A549 treated with AZD9567 at 1 μM for 4 hours (cell line): ENCODE measurements around the gene SCIN. TPM values are rescaled to one million over a fixed set of nuclear protein-coding genes. Genes with fewer than 3 reads are reported as not detected.

Source experiments
- total RNA-seq: library from RNA; stranded (reverse); fragments of 200-300 nt; extraction: Qiagen RNA extraction; gene quantifications from 5 replicates; pipeline ENCODE4 v1.2.3, GENCODE V29; 2022; ENCODE audit not compliant: insufficient read depth

SCIN gene
- 0.24 to 0.33 TPM (median 0.31 TPM) in 4 of 5 replicates, not detected in the other for total RNA-seq

DNA sequence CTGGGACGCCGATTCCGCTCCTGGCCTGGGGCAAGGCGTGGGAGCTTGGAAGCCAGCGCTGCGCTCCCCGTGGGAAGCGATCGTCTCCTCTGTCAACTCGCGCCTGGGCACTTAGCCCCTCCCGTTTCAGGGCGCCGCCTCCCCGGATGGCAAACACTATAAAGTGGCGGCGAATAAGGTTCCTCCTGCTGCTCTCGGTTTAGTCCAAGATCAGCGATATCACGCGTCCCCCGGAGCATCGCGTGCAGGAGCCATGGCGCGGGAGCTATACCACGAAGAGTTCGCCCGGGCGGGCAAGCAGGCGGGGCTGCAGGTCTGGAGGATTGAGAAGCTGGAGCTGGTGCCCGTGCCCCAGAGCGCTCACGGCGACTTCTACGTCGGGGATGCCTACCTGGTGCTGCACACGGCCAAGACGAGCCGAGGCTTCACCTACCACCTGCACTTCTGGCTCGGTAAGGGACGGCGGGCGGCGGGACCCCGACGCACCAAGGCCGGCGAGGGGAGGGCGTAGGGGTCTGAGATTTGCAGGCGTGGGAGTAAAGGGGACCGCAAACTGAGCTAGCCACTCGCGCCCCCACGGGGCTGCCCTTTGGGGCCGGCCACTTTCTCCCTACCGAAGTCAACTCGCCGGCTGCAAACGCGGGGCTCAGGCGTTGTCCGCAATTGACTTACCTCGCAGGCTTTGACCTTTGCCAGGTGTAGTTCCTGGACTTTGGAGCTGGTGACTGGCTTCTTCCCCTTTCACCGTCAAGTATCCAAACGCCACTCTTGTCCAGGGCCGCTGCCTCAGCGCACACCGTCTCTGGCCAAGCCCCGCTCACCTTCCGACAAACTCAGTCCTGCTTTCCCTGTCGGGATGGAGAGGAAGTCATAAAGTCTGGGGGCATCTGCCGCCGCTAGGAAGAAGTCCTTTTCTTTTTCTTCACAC lies at the start of gene SCIN:
Gene SCIN (plus strand): TSS at position 187 of the 928 bp plus-strand sequence. CDS start 67 bp downstream, at position 254.

DNA sequence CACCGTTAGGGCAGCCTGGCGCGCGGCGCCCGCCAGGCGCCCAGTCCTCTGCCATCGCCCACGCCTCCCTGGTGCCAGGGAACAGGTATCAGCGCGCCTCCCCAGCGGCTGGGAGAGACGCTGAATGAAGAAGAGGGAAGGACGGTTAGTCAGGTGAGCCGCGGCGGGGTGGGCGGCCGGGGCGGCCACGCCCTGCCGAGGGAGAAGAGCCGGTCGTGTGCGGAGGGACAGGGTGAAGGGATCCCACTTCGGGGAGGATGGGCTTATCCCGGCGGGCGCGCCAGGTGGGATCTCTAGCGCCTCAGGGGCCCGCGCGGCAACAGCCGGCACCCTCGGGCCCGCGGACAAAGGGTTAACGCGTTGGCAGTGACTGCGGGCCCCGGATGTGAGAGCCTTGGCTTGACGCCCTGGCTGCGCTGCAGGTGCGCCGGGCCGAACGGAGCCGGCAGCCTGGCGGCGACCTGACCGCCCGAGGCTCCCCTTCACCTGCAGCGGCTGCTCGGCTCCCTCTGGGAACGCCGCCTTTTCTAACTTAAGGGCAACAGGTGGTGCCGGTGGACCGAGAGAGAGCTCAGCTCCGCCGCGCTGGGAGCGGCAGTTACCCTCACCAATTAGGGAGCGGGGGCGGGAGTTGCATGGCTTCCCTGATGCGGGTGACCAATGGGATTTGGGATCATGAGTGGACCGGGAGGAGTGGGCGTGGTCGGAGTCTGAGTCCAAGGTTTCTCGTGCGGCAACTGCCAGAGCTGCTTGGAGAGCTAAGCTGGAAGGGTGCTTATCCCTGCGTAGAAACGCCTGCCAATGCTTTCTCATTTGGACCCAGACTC lies 116.6 kb downstream of the SCIN start, which contains the start of gene ARL4A:
Gene ARL4A (plus strand): TSS at position 743 of the 827 bp plus-strand sequence. CDS start 622 bp downstream, outside the sequence.

Other genes starting within 250 kb of the SCIN start
- 0.33 to 0.69 TPM (median 0.60 TPM) in 4 of 5 replicates, not detected in the other for gene VWDE, start 166.9 kb upstream of the SCIN start, total RNA-seq
- gene ARL4A, start 116.9 kb downstream of the SCIN start, total RNA-seq, result 50.8 to 75.9 TPM (median 55.6 TPM) in 5 replicates